Panc1 (cell line): ENCODE measurements around the gene GALC.

Source experiments
- POLR2AphosphoS5 ChIP-seq: IDR thresholded peaks from 2 replicates; pipeline ENCODE4 v1.6.1; 2012; ENCODE audit warnings: mild to moderate bottlenecking, low read depth, low read length, moderate library complexity
- REST ChIP-seq, 2 experiments: IDR thresholded peaks; 2 replicates each; pipeline ENCODE4 v1.6.1; 2011 to 2012; ENCODE audit warnings: low read depth in 2 of 2, control low read depth in 1 of 2, low read length in 1 of 2, mild to moderate bottlenecking in 1 of 2, moderate library complexity in 1 of 2; ENCODE audit not compliant: insufficient read depth in 1 of 2

- TF ChIP-seq REST (IDR thresholded peaks at IDR 0.05; ENCODE audit: insufficient read depth in 1 of 2, low read depth in 2 of 2, low read length in 1 of 2) (no peak), POLR2AphosphoS5 (no peak)
Observed at GRCh38 chr14:87916103-87916885, 76.7 kb downstream of the GALC start.
